Activated CD8-positive, alpha-beta memory T cell treated with anti-CD3 and anti-CD28 coated beads, Interleukin-2, amount 50 U/mL, for 24 hours (primary cell): Measurements from ENCODE around the gene CD58.

ENCODE experiments used
- DNase-seq: peaks from one replicate; pipeline ENCODE4 v3.0.0-alpha.2; 2020; ENCODE audit errors: extremely low read depth

The CD58 gene

DNA sequence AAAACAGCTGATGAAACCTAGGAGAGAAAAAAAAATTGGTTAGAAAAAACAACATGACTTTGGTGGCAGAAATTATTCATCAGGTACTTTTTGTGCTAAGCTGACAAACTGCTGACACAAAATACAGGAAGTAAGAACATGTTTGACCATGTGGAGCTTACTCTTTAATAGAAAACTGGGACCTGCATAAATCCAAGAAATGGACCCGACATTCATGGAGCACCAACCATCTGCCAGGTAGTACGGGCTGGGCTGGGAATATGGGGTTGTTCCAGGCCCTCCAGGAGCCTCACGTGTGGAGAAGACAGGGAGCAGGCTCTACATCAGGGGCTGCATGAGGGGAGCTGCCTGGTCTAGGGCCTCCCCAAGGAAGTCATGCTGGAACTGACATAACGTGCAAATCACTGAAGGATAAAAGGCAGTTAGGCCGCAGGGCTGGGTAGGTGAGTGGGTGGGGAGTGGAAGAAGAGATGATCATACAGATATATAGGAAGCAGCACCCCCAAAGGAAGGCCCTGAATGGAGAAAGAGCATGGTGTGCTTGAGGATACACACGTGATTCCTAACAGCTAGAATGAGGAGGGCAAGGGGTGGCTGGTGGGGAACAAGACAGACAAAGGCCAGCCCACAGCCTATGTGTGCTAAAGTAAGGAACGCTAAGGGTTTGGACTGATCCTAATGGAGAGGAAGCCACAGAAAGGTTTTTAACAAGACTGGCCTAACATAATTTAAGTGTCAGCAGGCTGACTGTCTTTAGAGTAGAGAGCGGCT is 26.1 kb downstream of the CD58 start:
- no peak for DNase-seq

DNA sequence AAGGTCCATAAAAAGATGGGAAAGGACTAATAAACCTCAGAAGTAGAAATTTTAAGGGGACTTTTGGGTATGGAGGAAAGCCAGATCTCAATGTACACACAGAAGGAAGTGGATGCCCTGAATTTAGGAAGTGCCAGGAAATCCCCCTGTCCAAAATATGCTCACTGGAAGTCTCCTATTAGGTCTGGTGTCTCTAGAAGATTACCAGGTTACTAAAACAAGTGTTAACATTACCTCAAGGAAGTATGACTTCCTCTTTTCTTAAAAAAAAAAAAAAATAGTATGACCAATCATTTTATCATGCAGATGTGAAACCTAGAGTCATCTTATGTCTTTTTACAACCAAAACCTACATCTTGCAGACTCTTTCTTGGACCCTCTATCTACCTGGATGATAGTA is 30.7 kb downstream of the CD58 start:
- DNase-seq: no peak

DNA sequence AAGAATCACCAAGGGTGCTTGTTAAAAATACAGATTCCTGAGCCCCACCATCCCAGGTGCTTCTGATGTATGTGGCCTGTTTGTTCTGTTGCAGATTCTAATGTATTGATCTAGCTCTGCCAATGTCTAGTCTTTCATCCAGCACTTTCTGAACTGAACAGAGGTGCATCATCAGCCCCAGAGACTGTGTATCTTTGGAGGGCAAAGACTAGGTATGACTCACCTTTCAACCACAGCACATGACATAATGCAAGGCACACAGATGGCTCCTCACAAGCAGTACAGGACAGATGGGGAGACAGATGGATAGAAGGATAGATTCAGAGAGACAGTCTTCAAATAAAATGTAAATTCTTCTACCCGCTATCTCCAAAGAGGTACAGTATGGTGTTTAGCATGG is 32.3 kb downstream of the CD58 start:
- DNase-seq: peak; percentile 25

DNA sequence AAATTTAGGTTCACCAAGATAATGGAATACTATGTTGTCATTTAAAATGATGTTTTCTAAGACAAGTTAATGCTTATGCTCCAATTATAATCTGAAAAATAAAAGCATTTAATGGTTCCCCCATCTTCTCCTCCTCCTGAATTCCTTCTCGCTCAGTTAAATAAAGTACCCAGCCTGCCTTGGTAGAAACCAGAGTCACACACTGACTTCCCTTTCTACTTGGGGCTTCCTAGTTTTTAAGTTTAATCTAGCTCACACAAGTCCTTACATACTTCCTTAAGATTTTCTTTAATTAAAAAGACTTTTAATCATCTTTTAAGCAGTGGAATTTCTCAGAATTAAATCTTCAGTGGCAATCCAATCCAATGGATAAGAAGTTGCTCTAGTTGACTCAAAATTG is 32.9 kb downstream of the CD58 start:
- DNase-seq: no peak

DNA sequence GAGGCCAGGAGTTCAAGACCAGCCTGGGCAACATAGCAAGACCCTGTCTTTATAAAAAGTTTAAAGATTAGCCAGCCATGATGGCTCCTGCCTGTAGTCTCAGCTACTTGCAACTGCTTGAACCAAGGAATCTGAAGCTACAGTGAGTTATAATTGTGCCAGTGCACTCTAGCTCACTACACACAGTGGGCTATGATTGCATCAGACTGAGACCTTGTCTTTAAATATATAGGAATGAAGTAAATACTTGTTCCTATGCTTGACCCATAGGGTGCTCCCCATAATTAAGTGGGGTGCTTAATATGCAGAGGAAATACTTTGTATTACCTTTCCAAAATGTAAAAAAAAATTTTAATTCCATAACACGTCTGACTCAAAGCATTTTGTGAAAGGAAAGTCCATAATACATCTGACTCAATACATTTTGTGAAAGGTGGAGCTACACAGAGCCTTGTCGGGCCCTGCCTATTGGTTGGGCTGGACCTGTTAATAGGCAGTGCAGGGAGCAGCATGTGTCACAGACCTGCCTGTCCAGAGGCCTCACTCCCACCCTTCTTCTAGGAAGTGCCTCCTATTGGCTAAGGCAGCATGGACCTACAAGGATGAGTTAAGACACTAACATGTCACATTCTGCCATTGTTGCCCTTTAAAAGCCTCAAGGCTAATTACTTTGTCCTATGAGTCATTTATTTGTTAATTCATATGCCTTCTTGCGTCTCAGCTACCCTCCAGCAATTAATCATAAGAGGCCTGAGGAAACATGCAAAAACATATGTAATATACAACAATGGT is 33.6 kb downstream of the CD58 start:
- no peak for DNase-seq

DNA sequence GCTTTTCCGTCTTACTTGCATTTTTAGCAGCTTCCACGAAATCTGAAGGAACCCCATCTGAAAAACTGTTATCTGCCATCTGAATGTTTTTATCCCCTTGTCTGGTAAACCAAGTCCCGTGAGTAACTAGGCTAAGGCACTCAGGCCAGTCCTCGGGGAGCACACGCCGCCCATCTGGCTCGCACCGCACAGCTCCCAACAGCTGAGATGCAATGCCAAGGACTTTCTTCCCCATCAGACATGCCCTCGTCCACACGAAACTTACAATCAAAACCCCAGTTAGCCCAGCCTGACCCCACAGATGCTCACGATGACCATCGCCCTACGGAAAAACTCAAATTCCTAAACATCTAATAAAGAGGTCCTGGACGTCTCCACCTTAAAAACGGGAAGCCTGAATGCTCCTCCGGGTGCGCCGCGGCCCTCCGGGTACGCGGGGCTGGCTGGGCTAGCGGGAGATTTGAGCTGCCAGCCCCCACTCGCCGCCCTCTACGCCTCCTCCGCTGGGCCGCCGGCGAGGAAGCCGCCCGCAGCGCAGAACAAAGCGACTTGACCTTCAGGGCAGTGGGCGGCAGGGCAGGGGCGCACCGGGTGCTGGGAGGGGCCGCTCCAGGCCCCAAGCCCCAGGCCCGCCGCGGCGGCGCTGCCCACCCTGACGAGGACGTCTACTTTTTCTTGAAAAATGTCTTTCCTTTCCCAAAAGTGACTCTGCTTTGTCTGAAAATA is 36.6 kb downstream of the CD58 start:
- no peak for DNase-seq

DNA sequence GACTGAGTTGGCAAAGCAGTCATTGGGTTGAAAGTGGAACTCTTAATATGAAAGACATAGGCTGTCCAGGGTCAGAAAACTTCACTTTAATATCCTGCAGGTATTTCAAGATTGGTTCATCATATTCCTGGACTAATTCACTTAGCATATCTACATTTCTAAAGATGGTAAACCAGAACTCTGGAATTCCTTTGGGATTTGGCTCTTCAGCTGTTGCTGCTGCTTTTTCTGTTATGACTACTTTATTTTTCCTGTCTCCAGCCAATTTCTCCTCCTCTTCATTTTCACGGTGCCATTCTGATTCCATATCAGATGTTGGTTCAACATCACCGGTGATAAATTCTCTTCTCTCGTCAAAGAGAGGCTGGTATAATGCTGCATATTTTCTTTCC is 37.4 kb downstream of the CD58 start:
- no peak for DNase-seq

DNA sequence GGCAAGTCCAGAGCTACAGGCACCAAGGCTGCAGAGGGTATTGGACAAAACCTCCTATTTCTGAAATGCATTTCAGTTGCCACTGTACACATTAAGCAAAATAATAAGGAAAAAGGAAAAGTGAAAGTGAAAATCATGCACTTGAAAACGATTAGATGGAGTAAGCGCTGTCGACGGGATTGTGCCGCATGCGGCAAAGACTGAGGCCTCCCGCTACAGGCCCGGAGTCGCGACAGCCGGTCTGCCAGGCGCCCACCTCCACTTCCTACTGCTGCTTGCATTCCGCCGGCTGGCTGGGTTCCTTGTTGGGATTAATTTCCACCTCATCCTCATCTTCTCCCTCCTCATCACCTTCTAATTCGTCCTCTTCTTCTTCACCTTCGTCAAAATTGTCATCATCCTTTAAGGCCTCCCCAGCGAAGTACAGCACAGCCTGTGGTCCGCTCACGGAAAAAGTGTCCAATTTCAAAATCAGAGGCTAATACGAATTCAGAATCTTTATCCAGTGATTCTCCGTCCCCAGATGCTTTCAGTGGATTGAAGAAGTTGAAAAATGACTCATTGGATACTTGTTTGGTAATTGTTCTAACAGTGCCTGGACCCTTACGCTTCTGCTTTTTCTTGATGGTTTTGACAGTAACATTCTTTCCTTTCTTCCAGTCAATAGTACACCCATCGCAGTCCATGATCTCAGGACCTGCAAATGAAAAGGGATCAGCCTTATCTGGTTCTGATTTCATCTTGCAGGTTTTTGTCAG is 38.0 kb downstream of the CD58 start:
- DNase-seq: no peak

DNA sequence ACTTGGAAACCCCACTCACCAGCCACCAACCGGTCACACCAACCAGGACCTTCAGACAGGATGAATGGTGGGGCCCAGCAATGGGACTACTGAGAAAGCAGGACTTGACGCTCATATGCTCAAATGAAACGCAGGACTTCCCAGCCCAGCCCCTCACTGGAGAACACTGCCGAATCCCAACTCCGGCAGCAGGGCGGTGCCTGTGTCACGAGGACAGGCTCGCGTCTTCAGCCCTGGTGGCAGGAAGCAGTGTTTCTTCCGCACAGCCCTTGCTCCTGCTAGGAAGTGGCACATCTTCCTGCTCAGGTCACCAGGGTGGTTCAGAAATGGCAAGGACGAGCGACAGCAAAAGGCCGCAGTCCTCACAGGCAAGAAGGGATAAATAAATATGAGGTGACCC is 38.9 kb downstream of the CD58 start:
- DNase-seq: no peak

DNA sequence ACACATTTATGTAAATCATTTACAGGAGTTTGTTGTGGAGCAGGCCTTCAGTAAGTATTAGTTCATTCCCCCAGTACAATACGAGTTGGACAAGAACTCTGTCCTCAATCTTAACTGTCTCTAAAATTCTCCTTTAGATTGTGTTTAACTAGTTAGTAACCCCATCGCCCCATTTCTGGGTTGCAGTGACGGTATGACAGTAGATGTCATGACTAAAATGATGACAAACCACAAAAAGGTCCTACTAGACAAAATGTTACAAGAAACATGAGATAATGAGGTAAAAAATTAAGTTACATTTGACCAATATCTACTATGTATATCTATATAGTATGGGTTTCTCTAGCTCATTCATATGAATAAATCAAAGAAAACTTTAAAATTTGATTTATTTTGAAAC is 41.1 kb downstream of the CD58 start:
- no peak for DNase-seq

DNA sequence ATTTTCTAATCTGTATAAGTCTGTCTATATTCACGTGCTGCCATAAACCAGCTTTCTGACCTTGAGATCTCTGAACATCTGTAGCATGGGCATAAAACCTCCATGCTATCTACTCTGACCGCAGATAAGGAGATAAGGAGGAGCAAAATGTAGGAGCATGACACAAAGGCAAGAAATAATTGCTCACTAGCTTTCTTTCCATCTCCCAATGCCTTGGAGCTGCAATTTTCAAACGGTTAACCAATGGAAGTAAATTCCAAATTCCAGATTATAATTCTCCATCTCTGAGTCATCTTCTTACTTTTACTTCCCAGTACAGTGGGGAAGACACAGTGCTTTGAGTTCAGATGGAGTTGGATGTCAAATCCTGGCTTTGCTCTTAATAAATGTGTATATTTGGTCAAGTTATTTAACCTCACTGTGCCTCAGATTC is 41.6 kb downstream of the CD58 start:
- DNase-seq: no peak

DNA sequence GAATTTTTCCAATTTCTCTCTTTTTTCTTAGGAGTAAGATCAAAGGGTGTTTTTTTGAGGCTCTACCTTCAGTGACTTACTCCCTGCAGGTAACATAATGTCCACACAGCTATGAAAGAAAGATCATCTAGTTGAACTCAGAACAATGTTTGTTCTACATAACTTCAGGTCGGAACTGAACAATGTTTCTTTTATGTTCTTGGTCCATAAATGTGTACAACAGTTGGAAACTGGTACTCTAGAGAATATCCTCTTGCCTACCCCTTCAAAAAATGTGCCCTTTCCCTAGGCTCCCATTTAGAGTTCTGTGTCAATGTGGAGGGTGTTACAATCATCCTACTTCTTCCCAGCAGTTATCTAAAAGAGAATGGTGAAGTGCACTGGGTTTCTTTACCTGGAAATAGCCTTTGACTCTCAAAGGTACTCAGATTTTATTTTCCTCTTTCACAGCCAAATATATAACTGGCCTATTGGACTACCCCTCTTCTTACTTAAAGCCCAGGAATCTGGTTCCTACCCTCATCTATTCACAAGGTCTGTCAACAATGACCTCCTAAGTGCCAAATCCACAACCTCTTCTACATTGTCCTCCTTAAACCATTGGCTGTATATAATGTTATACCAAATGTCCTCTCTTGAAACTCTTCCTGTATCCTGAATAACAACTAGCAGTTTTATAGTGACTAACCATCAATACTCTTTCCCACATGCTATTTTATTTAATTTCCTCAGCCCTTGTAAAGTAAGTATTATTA is 42.3 kb downstream of the CD58 start:
- DNase-seq: no peak

DNA sequence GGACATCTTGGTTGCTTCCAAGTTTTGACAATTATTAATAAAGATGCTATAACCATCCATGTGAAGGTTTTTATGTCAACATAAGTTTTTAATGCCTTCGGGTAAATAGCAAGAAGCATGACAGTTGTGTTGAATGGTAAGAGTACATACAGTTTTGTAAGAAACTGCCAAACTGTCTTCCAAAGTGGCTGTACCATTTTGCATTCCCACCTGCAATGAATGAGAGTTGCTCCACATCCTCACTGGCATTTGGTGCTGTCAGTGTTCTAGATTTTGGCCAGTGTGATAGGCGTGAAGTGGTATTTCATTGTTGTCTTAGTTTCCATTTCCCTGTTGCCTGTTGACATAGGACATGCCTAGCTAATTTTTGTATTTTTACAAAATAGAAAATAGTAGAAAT is 45.4 kb downstream of the CD58 start:
- no peak for DNase-seq

DNA sequence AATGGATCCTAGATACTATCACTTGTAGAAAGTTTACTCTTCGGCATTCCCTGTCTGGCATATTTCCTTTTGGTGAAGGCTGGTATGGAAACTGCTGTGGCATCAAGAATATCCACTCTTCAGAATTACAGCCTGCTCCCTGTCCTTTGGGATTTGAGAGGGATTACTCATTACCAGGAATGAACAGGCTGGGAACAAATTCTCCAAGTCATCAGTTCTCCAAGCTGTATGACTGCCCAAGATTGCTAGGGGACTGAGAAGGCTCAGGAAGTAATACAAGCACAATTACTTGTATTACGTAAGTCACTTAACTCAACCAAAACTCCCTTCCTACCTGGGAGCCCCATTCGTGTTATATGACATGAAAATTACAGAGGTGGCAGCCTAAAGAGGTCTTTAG is 49.6 kb downstream of the CD58 start:
- DNase-seq: no peak

DNA sequence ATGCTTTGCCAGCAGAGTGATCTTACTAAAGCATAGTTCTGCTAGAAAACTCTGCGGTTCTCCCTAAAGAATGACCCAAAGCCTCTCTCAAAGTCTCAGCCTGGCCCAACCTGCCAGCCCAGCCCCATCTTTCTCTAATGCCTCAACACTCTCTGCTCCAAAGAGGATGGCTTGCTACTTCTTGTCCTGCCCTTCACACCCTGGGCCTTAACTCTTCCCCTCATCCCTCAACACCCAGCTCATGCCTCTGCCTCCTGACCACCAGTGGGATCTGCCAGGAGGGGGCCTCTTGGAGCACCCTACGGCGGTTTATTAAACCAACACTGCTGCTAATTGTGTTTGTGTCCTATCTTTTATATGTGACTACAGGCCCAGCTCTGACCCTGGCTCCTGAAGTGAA is 52.4 kb downstream of the CD58 start:
- no peak for DNase-seq

DNA sequence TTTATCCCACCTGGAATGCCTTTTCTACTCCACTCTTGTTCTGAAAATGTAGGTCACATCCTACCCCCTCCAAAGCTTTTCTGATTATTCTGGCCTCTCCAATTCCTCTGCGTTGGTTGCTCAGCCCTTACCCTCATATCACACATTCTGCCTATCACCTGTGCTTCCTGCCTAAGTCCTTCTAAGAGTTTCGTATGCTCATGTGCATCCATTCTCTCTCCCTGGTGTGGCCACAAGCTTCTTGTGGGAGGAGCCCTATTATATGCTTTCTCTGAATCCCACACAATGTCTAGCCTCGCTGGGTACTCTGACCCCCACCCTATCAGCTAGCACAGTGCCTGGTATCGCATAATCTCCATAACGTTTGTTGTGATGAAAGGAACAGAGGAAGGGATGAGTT is 54.2 kb downstream of the CD58 start:
- DNase-seq: no peak

DNA sequence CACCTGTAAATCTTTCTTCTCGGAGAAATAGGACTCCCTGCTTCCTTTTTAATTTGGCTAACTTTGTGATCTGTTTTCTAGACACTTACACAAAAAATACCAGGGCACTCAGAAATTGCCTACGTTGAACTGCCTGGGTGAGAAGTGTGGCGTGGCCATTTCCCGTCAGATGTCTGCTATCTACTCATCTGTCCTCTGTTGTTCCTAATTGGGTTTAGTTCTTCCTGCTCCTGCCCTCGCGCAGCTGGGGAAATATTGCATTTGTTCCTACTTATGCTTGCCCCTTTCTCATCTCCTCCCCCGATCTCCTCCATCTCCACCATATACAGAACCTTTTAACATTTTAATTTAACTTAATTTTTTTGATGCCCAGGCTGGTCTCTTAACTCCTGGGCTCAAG is 55.1 kb downstream of the CD58 start:
- DNase-seq: no peak

DNA sequence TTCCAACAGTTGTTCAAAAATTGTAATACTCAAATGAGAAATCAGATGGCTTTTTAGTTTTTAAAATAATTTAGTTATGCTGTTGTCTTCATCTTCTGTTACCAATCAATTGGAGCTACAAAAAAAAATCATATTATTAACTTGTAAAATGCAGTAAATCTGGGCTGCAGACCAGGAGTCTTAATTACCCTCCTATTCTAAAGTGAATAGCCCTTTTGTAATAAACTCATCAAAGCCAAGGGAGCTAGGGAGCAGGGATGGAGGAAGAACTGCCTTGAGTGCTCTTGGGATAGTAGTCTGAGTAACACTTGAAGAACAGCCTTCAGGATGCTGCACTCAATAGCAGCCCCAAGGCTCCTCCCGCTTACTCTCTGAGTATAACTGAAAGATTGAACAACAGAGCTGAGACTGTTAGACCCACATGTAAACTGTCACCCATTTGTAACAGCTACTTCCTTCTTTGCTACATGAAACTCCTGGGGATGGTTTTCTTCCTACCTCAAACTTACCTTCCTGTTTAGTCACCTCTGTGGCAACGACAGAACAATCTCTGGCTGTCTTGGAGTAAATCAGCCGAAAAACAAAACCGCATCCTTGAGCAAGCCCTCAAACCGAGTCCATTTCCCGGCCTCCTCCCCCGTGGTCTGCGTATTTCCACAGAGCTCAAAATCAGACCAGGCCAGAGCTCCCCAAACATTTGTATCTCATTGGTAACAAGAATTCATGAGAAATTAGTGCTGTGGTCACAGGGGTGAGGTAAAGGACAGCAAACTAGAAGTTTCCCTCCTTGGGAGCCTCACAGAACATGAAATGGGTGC is 55.9 kb downstream of the CD58 start:
- DNase-seq: peak; percentile 39

DNA sequence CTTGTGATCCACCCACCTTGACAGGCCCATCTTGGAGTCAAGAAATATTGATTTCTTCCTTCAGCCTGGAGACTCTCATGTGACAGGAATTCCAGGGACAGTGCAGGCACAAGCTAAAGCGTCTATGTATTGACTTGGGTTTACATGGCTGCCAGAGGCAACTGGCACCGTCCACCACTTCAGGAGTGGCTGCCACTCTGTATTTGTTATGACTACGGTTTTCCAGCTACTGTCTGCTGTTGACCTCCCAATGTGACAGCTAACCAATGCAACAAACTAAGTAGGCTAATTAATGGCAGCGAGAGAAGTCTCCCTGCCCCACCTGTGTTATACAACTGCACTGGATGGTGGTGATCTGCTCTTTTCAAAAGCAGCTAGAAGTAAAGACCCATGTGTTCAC is 56.9 kb downstream of the CD58 start:
- DNase-seq: no peak

DNA sequence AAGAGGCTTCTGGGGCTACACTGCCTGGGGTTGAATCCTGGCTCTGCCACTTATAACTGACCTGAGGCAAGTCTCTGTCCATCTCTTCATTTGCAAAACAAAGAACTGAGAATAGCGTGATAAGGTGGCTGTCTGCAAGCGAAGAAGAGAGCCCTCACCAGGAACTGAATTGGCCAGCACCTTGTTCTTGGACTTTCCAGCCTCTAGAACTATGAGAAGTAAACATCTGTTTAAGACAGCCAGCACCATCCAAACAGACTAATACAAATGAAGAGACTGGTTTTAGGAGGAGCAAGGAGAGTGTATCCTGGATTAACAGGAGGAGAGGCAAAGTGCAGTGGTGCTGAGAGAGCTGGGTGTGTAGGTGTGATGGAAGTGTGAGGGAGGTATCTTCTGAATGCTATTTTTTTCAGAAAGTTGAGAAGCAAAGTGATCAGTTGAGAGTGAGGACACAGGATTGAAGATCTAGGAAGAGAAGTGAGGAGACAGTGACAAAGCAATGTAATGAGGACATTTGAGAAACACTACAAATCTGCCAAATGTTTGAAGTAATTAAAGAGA is 59.3 kb downstream of the CD58 start:
- no peak for DNase-seq
